ENCODE measurements around the gene PPP1R3G. TPM values are rescaled to one million over a fixed set of nuclear protein-coding genes. Genes with fewer than 3 reads are reported as not detected.

The PPP1R3G gene
- total RNA-seq, 2 donors from 2014 or later = 0.26 TPM; not detected in 1

- no peak for ATAC-seq
- no peak for DNase-seq
- Histone ChIP-seq H3K27me3 (no peaks in the 10 kb centered on the region), H3K4me1 (no peaks in the 10 kb centered on the region), H3K9me3 (no peaks in the 10 kb centered on the region), H3K36me3 (replicated peaks in 1 of 2; ENCODE audit: insufficient read depth in 1 of 2, low read depth in 2 of 2) (no peaks in the 10 kb centered on the region), H3K4me3 (no peak overlapping the region), H3K27ac (no peak overlapping the region)
- intact Hi-C loops (cut with DNase I) = no loop called here
- TF ChIP-seq POLR2A (IDR thresholded peaks at IDR 0.05) (no peak), CTCF (IDR thresholded peaks at IDR 0.05) (no peak)
- WGBS, 2 donors = 76 to 78% methylated on average over 7 of the region's 7 CpGs
Measured at GRCh38 chr6:5093231-5094015, 8.3 kb downstream of the PPP1R3G start.

GRCh38 chr6:5094327-5094726 is 9.2 kb downstream of the PPP1R3G start:
- intact Hi-C loops (cut with DNase I) = no loop called here
- peak in 1 of 4 donors; percentile 21 for DNase-seq
- Histone ChIP-seq H3K9me3 (no peaks in the 10 kb centered on the region), H3K27me3 (no peaks in the 10 kb centered on the region), H3K27ac (no peak overlapping the region), H3K4me3 (no peak overlapping the region), H3K4me1 (no peaks in the 10 kb centered on the region), H3K36me3 (replicated peaks in 1 of 2; ENCODE audit: insufficient read depth in 1 of 2, low read depth in 2 of 2) (no peaks in the 10 kb centered on the region)
- WGBS, 2 donors = 75 to 81% methylated on average over 3 of the region's 3 CpGs
- TF ChIP-seq CTCF (IDR thresholded peaks at IDR 0.05) (no peak), POLR2A (IDR thresholded peaks at IDR 0.05) (no peak)
- ATAC-seq = no peak

- WGBS, 2 donors = 63% methylated on average over 3 of the region's 3 CpGs
- no peak for TF ChIP-seq POLR2A (IDR thresholded peaks at IDR 0.05)
- TF ChIP-seq CTCF (IDR thresholded peaks at IDR 0.05) = no peak
- intact Hi-C loops (cut with DNase I) = no loop called here
- Histone ChIP-seq H3K4me3 (no peak overlapping the region), H3K4me1 (no peaks in the 10 kb centered on the region), H3K9me3 (no peaks in the 10 kb centered on the region), H3K36me3 (replicated peaks in 1 of 2; ENCODE audit: insufficient read depth in 1 of 2, low read depth in 2 of 2) (no peaks in the 10 kb centered on the region), H3K27ac (no peak overlapping the region), H3K27me3 (no peaks in the 10 kb centered on the region)
- ATAC-seq (no peak), DNase-seq (no peak)
Measured at GRCh38 chr6:5095236-5095635, 10.1 kb downstream of the PPP1R3G start.

- no peak overlapping the region for H3K27ac ChIP-seq
- no peaks in the 10 kb centered on the region for H3K4me1 ChIP-seq
- no peak for TF ChIP-seq CTCF (IDR thresholded peaks at IDR 0.05)
- no peak for TF ChIP-seq POLR2A (IDR thresholded peaks at IDR 0.05)
- H3K4me3 ChIP-seq = no peak overlapping the region
- intact Hi-C loops (cut with DNase I) = no loop called here
- WGBS, 2 donors = 63 to 71% methylated on average over 2 of the region's 2 CpGs
- no peaks in the 10 kb centered on the region for H3K36me3 ChIP-seq (replicated peaks in 1 of 2; ENCODE audit: insufficient read depth in 1 of 2, low read depth in 2 of 2)
- DNase-seq (no peak), ATAC-seq (no peak)
- H3K9me3 ChIP-seq = no peaks in the 10 kb centered on the region
- H3K27me3 ChIP-seq = no peaks in the 10 kb centered on the region
Measured at GRCh38 chr6:5096482-5096881, 11.3 kb downstream of the PPP1R3G start.

All from body of pancreas (tissue), 4 donors.